GM21825 (cell line): ENCODE measurements around the gene PHEX.
A peak's percentile ranks its signal among the peaks of the same experiment; 100 is the strongest.

Source experiments
- ATAC-seq: cut with Tn5 transposase; IDR thresholded peaks from one replicate; pipeline ENCODE4 v1.9.1; 2021; ENCODE audit warnings: mild to moderate bottlenecking, moderate library complexity; ENCODE audit not compliant: unreplicated experiment

The PHEX gene

GRCh38 chrX:22147214-22147613 lies 115.1 kb downstream of the PHEX start:
- no peak for ATAC-seq

GRCh38 chrX:22147942-22148341 lies 115.8 kb downstream of the PHEX start:
- no peak for ATAC-seq

- ATAC-seq, result no peak
Measured at GRCh38 chrX:22148565-22148964, 116.4 kb downstream of the PHEX start.

GRCh38 chrX:22150371-22150770 lies 118.2 kb downstream of the PHEX start:
- ATAC-seq, result no peak

- no peak for ATAC-seq
Measured at GRCh38 chrX:22155126-22155525, 123.0 kb downstream of the PHEX start.

- ATAC-seq, result no peak
Measured at GRCh38 chrX:22159071-22159470, 126.9 kb downstream of the PHEX start.

- ATAC-seq, result no peak
Measured at GRCh38 chrX:22163326-22163725, 131.2 kb downstream of the PHEX start.

GRCh38 chrX:22164770-22165388 lies 132.8 kb downstream of the PHEX start:
- ATAC-seq, result no peak

GRCh38 chrX:22165732-22166457 lies 133.8 kb downstream of the PHEX start:
- no peak for ATAC-seq

GRCh38 chrX:22171287-22172060 lies 139.3 kb downstream of the PHEX start:
- no peak for ATAC-seq

- ATAC-seq, result no peak
Measured at GRCh38 chrX:22173966-22174365, 141.8 kb downstream of the PHEX start.

- no peak for ATAC-seq
Measured at GRCh38 chrX:22177950-22178515, 145.9 kb downstream of the PHEX start.

- no peak for ATAC-seq
Measured at GRCh38 chrX:22184096-22184495, 152.0 kb downstream of the PHEX start.

- no peak for ATAC-seq
Measured at GRCh38 chrX:22186165-22186564, 154.0 kb downstream of the PHEX start.

- ATAC-seq, result peak; percentile 92
Measured at GRCh38 chrX:22192419-22193060, 160.4 kb downstream of the PHEX start.

- ATAC-seq, result no peak
Measured at GRCh38 chrX:22193851-22194659, 161.9 kb downstream of the PHEX start.

GRCh38 chrX:22194660-22194945 lies 162.5 kb downstream of the PHEX start:
- no peak for ATAC-seq

- ATAC-seq, result no peak
Measured at GRCh38 chrX:22196149-22196548, 164.0 kb downstream of the PHEX start.

GRCh38 chrX:22202251-22202650 lies 170.1 kb downstream of the PHEX start:
- no peak for ATAC-seq

GRCh38 chrX:22203186-22203585 lies 171.1 kb downstream of the PHEX start:
- ATAC-seq, result no peak
